GM20431 (cell line): Measurements from ENCODE around the gene AKAP13.
"Not testable (repeated sequence)": the region's sequence is repeated elsewhere in the genome, so short reads cannot be mapped to it uniquely, and the experiment has no call there.

Experiments
- in situ Hi-C: fragments of 300-500 bp; cut with MseI, MboI; formaldehyde crosslinking; loops from one replicate; pipeline ENCODE4 v1.15.0; 2020; ENCODE audit warnings: low sequenced_read_pairs; ENCODE audit not compliant: unreplicated experiment

AKAP13 gene

DNA sequence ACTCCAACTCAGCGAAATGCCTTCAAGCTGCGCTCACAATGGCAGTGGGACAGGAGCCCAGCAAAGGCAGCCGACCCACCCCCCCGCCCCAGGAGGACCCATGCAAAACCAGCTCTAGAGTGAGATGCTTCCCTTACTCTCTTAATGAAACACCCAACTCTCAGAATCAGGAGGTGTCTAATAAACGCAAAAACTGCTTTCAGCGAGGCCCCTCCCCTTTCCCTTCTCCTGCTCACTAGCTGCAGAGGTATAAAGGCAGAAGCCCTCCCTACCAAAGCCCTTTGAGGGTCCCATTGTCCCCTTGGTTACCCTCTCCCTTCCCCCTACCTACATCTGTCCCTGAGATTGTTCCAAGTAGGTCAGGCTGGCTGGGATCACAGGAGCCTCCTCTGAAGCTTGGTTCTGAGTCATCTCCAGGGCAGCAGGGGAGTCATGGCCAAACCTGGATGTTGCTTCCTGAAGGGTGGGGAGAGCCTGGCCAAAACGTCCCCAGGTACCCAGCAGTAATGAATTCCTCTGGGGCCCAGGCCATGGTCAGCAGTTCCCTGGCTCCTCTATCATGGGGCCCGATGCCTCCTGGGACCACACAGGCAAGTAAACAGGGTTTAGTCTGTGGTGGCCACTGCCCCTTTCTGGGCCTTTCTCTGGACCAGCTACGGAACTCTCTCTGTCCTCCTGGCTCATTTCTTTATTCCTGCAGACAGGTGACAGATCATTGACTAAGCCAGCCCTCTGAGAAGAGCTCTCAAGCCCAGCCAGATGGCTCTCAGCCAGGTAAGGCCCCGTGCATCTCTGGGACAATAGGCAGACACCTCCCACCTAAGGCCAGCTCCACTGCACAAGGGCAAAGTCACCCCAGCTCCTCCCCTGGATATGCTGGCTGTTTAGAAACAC is 405.7 kb downstream of the AKAP13 start:
- in situ Hi-C loops: no loop called here

DNA sequence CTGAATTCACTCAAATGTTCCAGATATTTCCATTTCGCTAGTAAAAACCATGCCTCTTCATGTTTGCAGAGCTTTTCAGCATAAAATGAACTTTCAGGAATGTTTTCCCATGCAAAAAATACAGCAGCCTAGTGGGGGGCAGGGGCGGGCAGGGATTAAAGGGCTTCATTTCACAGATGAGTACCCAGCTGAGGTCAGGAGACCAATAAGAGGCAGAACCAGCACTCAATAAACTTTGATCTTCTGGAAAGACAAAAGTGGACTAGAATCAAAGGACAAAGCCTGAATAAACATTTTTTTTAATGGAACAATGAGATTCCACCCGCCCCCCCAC is 406.3 kb downstream of the AKAP13 start:
- in situ Hi-C loops: no loop called here

DNA sequence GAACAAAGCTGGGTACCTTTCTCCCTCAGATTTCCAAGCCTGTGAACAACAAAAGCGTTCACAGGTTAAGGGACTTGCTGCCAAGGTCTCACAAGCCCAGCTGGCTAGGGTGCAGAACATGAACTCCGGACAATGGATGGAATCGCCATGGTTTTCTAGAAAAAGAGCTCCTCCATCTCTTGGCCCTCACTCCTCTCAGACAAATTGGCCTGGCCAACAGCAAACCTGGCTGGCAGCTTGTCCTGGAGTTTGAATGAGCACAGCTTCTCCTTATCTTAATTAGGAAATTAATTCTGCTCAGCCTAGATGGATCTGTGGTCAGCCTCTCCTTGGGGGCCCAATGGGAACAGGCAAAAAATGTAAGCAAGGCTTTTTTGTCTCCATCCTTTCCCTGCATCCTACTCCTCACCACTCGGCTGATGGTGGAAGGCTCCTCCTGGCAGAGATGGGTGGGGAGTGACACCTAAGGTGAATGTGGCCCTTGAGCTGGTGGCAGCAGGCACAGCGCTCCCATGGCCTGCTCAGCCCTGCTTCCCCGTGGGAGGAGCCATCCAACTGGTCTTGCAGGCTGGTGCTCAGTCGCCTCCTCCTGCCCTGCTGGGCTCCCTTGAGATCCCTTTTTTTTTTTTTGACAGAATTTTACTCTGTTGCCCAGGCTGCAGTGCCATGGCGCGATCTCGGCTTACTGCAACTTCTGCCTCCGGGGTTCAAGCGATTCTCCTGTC is 408.5 kb downstream of the AKAP13 start:
- in situ Hi-C loops: no loop called here

DNA sequence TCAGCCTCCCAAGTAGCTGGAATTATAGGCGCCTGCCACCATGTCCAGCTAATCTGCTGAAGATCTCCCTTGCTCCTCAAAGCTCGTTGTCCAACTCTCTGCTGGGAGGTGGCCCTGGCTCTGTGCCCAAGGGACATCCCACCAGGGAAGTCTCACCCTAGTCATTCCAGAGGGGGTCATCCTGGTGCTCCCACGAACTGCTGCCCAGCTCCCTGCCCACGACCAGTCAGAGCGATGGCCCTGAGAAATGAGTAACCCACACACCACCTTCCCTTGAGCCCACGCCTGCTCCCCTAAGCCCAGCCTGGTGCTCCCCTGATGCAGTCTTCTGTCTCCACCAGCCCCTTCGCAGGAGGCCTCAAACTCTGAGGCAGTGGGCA is 409.1 kb downstream of the AKAP13 start:
- in situ Hi-C loops: no loop called here

- in situ Hi-C loops: no loop called here
These were observed 411.8 kb downstream of the AKAP13 start for GRCh38 chr15:85792102-85792731.

DNA sequence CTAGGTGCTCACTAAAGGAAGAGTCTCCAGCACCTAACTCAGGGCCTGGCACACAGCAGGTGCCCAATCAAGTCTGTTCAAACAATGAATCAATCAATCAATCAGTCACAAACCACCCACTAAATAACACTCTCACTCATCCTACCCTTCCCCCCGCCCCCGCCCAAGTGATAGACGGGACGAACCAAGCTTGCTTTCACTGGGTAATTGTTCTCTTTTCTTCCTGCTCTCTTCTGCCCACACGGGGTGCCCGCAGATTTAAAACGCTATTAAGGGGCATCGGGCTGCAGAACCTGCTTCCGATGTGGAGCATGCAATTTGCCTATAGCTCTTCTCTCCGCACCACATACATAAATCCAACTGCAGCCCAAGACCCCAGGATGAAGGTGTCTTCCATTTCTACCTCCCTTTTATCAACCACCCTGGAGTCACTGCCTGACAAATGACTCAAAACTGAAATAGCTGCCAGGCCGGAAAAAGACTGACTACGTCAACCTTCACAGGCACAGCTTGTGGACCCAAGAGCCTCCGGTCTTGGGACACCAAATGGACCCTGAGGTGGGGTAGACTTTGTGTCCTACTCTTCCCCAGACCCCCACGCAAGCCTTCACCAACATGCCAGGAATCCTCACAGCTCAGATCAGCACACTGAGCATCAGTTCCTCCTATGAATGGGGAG is 412.6 kb downstream of the AKAP13 start:
- in situ Hi-C loops: no loop called here

- in situ Hi-C loops: no loop called here
These were observed 413.5 kb downstream of the AKAP13 start for GRCh38 chr15:85793641-85794597.

DNA sequence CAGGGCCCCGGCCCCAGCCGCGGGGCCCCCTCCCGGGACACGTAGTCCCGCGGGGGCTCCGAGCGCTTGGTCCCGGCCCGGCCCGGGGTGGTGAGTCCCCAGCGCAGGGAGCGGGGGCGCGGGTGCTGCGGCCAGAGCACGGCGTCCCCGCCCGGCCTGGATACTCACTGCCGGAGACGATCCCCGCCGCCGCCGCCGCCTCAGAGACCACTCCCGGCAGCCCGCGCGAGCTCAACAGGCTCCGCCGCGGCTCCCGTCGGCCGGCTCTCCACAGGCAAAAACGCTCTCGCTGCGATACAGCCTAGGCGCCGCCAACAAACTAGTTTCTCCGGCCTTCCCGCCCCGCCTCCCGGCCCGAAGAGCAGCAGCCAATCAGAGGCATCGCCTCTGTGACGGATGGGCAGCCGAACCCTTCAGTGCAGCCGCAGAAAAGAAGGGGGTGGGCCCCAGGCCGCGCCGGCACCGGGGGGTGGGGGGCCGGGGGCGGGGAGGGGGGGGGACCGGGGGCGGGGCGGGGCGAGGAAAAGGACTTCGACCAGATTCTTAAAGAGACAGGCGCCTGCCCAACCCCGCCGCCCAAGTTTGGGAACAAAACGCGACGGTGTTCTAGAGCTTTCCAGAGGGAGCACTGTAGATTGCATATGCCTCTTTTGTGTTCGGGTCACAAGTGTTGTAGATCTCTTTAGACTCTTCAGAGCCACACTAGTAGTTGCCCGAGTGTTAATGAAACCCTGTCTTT is 414.4 kb downstream of the AKAP13 start, which contains the start of gene KLHL25:
KLHL25 (minus strand) TSS at position 328 of the 739 bp plus-strand sequence. CDS start 25,115 bp downstream, outside the sequence.
- in situ Hi-C loops: no loop called here

GRCh38 chr15:85795337-85796305 is 415.2 kb downstream of the AKAP13 start:
- in situ Hi-C loops: no loop called here

DNA sequence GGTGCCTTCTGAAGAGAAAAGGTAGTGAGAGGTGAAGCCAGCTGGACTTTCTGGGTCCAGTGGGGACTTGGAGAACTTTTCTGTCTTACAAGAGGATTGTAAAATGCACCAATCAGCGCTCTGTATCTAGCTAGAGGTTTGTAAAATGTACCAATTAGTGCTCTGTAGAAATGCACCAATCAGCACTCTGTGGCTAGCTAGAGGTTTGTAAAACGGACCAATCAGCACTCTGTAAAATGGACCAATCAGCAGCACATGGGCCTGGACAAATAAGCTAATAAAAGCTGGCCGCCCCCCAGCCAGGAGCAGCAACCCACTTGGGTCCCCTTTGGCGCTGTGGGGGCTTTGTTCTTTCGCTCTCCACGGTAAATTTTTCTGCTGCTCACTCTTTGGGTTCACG is 416.0 kb downstream of the AKAP13 start:
- in situ Hi-C loops: not testable (repeated sequence)
